Osteoblast (primary cell): ENCODE data around the gene FBXL19. TPM values are rescaled to one million over a fixed set of nuclear protein-coding genes. Genes with fewer than 3 reads are reported as not detected.

Experiments used
- DNase-seq: peaks from one replicate; pipeline ENCODE4 v3.0.0; 2011; ENCODE audit warnings: low spot score, mixed read lengths; ENCODE audit not compliant: insufficient read length; ENCODE audit errors: missing footprints
- H2AFZ ChIP-seq: 2 replicates; pipeline ENCODE4 v1.6.0; 2011; ENCODE audit warnings: mild to moderate bottlenecking, low read length
- H3K27ac ChIP-seq: 2 replicates; pipeline ENCODE4 v1.5.1; 2011; ENCODE audit warnings: mild to moderate bottlenecking, low read depth, low read length, moderate library complexity
- H3K27me3 ChIP-seq: 2 replicates; pipeline ENCODE4 v1.6.0; 2012; ENCODE audit warnings: mild to moderate bottlenecking, control low read depth, inconsistent platforms, low read length, moderate library complexity; ENCODE audit not compliant: insufficient read depth
- H3K36me3 ChIP-seq: 2 replicates; pipeline ENCODE4 v1.5.1; 2011; ENCODE audit warnings: mild to moderate bottlenecking, low read length, control low read depth, moderate library complexity; ENCODE audit not compliant: insufficient read depth
- H3K4me1 ChIP-seq: 2 replicates; pipeline ENCODE4 v1.5.1; 2011; ENCODE audit warnings: mild to moderate bottlenecking, low read length, control low read depth, moderate library complexity; ENCODE audit not compliant: insufficient read depth
- H3K4me2 ChIP-seq: 2 replicates; pipeline ENCODE4 v1.6.0; 2011; ENCODE audit warnings: mild to moderate bottlenecking, low read length; ENCODE audit not compliant: insufficient read depth
- H3K4me3 ChIP-seq: fragments of 200-600 bp; sonication (generic); 3 replicates; pipeline ENCODE4 v1.5.1; 2012; ENCODE audit warnings: mild to moderate bottlenecking, low read length, inconsistent platforms; ENCODE audit not compliant: insufficient read depth
- H3K79me2 ChIP-seq: 2 replicates; pipeline ENCODE4 v1.6.0; 2012; ENCODE audit warnings: mild to moderate bottlenecking, low read length, control low read depth, inconsistent platforms; ENCODE audit not compliant: insufficient read depth
- H3K9me3 ChIP-seq: 2 replicates; pipeline ENCODE4 v1.5.1; 2011; ENCODE audit warnings: low read depth, low read length, control low read depth
- H4K20me1 ChIP-seq: 2 replicates; pipeline ENCODE4 v1.6.0; 2012; ENCODE audit warnings: mild to moderate bottlenecking, low read length, control low read depth; ENCODE audit not compliant: insufficient read depth
- total RNA-seq: library from RNA; depleted of rRNA; stranded (reverse); fragments of >200 nt; gene quantifications from 2 replicates; pipeline ENCODE4 v1.2.3, GENCODE V29; 2012
- TF ChIP-seq, protein P1 (sequence below): IDR thresholded peaks from 2 replicates; pipeline ENCODE4 v1.5.1; 2011; ENCODE audit warnings: mild to moderate bottlenecking, low read depth, low read length, moderate library complexity; ENCODE audit errors: extremely low read depth

Gene FBXL19
- total RNA-seq, 1 donor, result 14.5 TPM

GRCh38 chr16:30899794-30900193 is 23.6 kb upstream of the FBXL19 start:
- no peaks in the 10 kb centered on the region for H3K36me3 ChIP-seq
- peaks cover 29% of the 10 kb centered on the region for H3K4me1 ChIP-seq
- no peaks in the 10 kb centered on the region for H3K9me3 ChIP-seq
- no peaks in the 10 kb centered on the region for H3K27me3 ChIP-seq
- H3K27ac ChIP-seq, result no peak overlapping the region
- no peak overlapping the region for H3K4me2 ChIP-seq
- no peaks in the 10 kb centered on the region for H3K79me2 ChIP-seq
- no peaks in the 10 kb centered on the region for H4K20me1 ChIP-seq
- H3K4me3 ChIP-seq, result no peak overlapping the region
- no peak for DNase-seq
- TF ChIP-seq, protein P1, sequence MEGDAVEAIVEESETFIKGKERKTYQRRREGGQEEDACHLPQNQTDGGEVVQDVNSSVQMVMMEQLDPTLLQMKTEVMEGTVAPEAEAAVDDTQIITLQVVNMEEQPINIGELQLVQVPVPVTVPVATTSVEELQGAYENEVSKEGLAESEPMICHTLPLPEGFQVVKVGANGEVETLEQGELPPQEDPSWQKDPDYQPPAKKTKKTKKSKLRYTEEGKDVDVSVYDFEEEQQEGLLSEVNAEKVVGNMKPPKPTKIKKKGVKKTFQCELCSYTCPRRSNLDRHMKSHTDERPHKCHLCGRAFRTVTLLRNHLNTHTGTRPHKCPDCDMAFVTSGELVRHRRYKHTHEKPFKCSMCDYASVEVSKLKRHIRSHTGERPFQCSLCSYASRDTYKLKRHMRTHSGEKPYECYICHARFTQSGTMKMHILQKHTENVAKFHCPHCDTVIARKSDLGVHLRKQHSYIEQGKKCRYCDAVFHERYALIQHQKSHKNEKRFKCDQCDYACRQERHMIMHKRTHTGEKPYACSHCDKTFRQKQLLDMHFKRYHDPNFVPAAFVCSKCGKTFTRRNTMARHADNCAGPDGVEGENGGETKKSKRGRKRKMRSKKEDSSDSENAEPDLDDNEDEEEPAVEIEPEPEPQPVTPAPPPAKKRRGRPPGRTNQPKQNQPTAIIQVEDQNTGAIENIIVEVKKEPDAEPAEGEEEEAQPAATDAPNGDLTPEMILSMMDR, result no peak
- no peak overlapping the region for H2AFZ ChIP-seq

DNA sequence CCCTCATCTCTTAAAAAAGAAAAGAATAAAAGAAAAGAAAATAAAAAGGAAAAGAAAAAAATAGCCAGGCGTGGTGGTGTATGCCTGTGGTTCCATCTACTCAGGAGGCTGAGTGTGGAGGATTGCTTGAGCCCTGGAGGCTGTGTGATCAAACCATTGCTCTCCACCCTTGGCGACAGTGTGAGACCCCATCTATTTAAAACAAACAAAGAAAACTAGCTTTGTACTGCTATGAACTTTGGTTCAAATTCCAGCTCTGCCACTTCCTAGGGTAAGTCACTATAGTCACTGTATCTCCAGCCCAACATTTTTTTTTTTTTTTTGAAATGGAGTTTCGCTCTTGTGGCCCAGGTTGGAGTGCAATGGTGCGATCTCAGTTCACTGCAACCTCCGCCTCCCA is 22.8 kb upstream of the FBXL19 start:
- H3K4me1 ChIP-seq, result peaks cover 21% of the 10 kb centered on the region
- H2AFZ ChIP-seq, result no peak overlapping the region
- TF ChIP-seq, protein P1, result no peak
- H3K79me2 ChIP-seq, result no peaks in the 10 kb centered on the region
- no peaks in the 10 kb centered on the region for H3K9me3 ChIP-seq
- no peak overlapping the region for H3K27ac ChIP-seq
- no peak overlapping the region for H3K4me3 ChIP-seq
- H3K27me3 ChIP-seq, result no peaks in the 10 kb centered on the region
- H3K4me2 ChIP-seq, result no peak overlapping the region
- no peaks in the 10 kb centered on the region for H4K20me1 ChIP-seq
- DNase-seq, result no peak
- no peaks in the 10 kb centered on the region for H3K36me3 ChIP-seq

DNA sequence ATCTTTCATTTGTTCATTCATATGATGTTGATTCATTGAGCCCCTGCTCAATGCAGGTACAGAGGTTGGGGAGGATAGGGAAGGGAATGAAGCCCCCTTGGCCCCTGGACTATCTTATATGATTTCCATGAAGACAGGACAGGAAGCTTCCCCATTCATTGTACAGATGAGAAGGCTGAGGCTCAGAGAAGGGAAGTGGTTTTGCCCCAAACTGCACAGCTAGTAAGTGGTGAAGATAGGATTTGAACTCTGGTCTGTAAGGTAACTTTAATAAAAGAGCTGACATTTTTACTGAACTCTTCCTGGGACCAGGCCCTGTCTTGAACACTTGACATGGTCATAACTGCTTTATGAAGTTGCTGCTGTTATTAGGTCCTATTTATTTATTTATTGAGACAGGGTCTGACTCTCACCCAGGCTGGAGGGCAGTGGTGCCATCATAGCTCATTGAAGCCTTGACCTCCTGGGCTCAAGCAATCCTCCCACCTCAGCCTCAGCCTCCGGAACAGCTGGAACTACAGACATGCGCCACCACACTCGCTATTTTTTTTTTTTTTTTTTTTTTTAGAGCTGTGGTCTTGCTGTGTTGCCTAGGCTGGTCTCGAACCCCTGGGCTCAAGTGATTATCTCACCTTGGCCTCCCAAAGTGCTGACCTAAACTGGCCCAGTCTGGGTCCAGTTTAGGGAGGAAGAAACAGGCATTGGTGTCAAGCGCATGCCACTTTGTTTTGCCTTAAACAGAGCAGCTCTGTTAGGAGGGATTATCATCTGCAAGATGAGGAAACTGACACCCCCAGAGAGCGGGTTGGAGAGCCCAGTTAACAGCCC is 22.0 kb upstream of the FBXL19 start:
- H3K27ac ChIP-seq, result peak overlapping the region; percentile 39
- TF ChIP-seq, protein P1, result no peak
- DNase-seq, result no peak

More for the DNA sequence above, 22.0 kb upstream of the FBXL19 start:
- peak overlapping the region; percentile 71 for H3K4me3 ChIP-seq
- H3K36me3 ChIP-seq, result no peaks in the 10 kb centered on the region
- H4K20me1 ChIP-seq, result no peaks in the 10 kb centered on the region
- H3K4me1 ChIP-seq, result peaks cover 13% of the 10 kb centered on the region
- no peaks in the 10 kb centered on the region for H3K9me3 ChIP-seq
- peak overlapping the region; percentile 81 for H2AFZ ChIP-seq
- H3K27me3 ChIP-seq, result no peaks in the 10 kb centered on the region
- no peaks in the 10 kb centered on the region for H3K79me2 ChIP-seq
- peak overlapping the region; percentile 80 for H3K4me2 ChIP-seq
